B cell (primary cell): ENCODE data around the gene ANKS6. TPM values are rescaled to one million over a fixed set of nuclear protein-coding genes. Genes with fewer than 3 reads are reported as not detected.

Experiments used
- ATAC-seq: fragments of 200-7000 bp; cut with Tn5 transposase; one replicate; pipeline ENCODE4 v1.10.0; 2021; ENCODE audit warnings: low read depth, mild to moderate bottlenecking, moderate number of reproducible peaks, moderate library complexity
- CTCF ChIA-PET: fragments of 350-600 bp; sonication (Branson Sonifier 250); formaldehyde crosslinking; loops from one replicate; lab custom pipeline; 2021; ENCODE audit warnings: antibody characterized with exemption, inconsistent platforms; lab: Charles Lee
- POLR2A ChIA-PET: fragments of 350-600 bp; sonication (Branson Sonifier 250); formaldehyde crosslinking; loops from one replicate; lab custom pipeline; 2021; ENCODE audit warnings: antibody characterized with exemption; lab: Charles Lee
- DNase-seq: peaks from one replicate; pipeline ENCODE4 v3.0.0; 2013
- H2AFZ ChIP-seq: 2 replicates; pipeline ENCODE4 v1.6.1; 2012; ENCODE audit warnings: mild to moderate bottlenecking, low read depth, low read length; ENCODE audit not compliant: insufficient read depth, poor library complexity, severe bottlenecking
- H3K27ac ChIP-seq, 2 donors: 1 replicate in 1 of 2; 2 replicates in 1 of 2; pipeline ENCODE4 v1.5.1; 2012 to 2013; ENCODE audit warnings: low read length in 2 of 2, mild to moderate bottlenecking in 2 of 2, moderate library complexity in 1 of 2
- H3K27me3 ChIP-seq, 4 experiments: fragments of 200-600 bp in 1 of 4; sonication (generic) in 1 of 4; replicated peaks in 1 of 4; 1 replicate in 2 of 4; 2 replicates in 2 of 4; pipeline versions ENCODE4 v1.6.1 to v1.7.0; 2013 to 2016; ENCODE audit warnings: low read length in 3 of 4, mild to moderate bottlenecking in 2 of 4, mixed read lengths in 1 of 4, moderate library complexity in 1 of 4; ENCODE audit not compliant: insufficient read depth in 4 of 4, control insufficient read depth in 3 of 4; ENCODE audit errors: control extremely low read depth in 1 of 4
- H3K36me3 ChIP-seq, 2 experiments: replicated peaks in 1 of 2; 1 replicate in 1 of 2; 2 replicates in 1 of 2; pipeline versions ENCODE4 v1.6.1 to v1.7.1; 2013; ENCODE audit warnings: low read length in 1 of 2; ENCODE audit not compliant: insufficient read depth in 2 of 2, control insufficient read depth in 1 of 2; ENCODE audit errors: control extremely low read depth in 1 of 2, extremely low read depth in 1 of 2
- H3K4me1 ChIP-seq, 2 donors: fragments of 200-600 bp in 1 of 2; sonication (generic) in 1 of 2; 1 replicate in 1 of 2; 2 replicates in 1 of 2; pipeline versions ENCODE4 v1.5.1 to v1.6.1; 2013 to 2017; ENCODE audit warnings: low read length in 2 of 2; ENCODE audit not compliant: control insufficient read depth in 2 of 2, insufficient read depth in 2 of 2
- H3K4me2 ChIP-seq: replicated peaks from 2 replicates; pipeline ENCODE3; 2012; ENCODE audit warnings: mild to moderate bottlenecking, low read depth, low read length; ENCODE audit not compliant: poor library complexity, severe bottlenecking
- H3K4me3 ChIP-seq, 5 experiments: fragments of 200-600 bp in 1 of 5; sonication (generic) in 1 of 5; 1 replicate in 3 of 5; 2 replicates in 2 of 5; pipeline versions ENCODE4 v1.5.1 to v1.7.0; 2011 to 2016; ENCODE audit warnings: low read length in 4 of 5, mild to moderate bottlenecking in 4 of 5, low read depth in 2 of 5, control low read depth in 1 of 5, moderate library complexity in 1 of 5; ENCODE audit not compliant: insufficient read depth in 1 of 5; ENCODE audit errors: control extremely low read depth in 1 of 5, extremely low read depth in 1 of 5
- H3K79me2 ChIP-seq: fragments of 200-600 bp; sonication (generic); one replicate; pipeline ENCODE4 v1.6.0; 2016; ENCODE audit warnings: low read length; ENCODE audit not compliant: control insufficient read depth, insufficient read depth
- H3K9ac ChIP-seq: fragments of 200-600 bp; sonication (generic); 2 replicates; pipeline ENCODE4 v1.6.1; 2017; ENCODE audit warnings: mild to moderate bottlenecking, low read length, moderate library complexity
- H3K9me3 ChIP-seq, 3 donors: one replicate each; pipeline versions ENCODE4 v1.6.1 to v1.7.1; 2013; ENCODE audit warnings: low read length in 2 of 3; ENCODE audit not compliant: control insufficient read depth in 2 of 3, insufficient read depth in 1 of 3; ENCODE audit errors: control extremely low read depth in 1 of 3
- H4K20me1 ChIP-seq: 2 replicates; pipeline ENCODE4 v1.6.0; 2012; ENCODE audit warnings: mild to moderate bottlenecking, low read length; ENCODE audit not compliant: insufficient read depth, control insufficient read depth, poor library complexity, severe bottlenecking
- H3K27ac Mint-ChIP-seq: one replicate; pipeline ENCODE4 v1.8.0; 2021; ENCODE audit warnings: mixed read lengths
- H3K27me3 Mint-ChIP-seq: one replicate; pipeline ENCODE4 v1.8.0; 2021; ENCODE audit warnings: mixed read lengths
- H3K4me1 Mint-ChIP-seq: one replicate; pipeline ENCODE4 v1.8.0; 2021; ENCODE audit warnings: mixed read lengths
- H3K4me3 Mint-ChIP-seq: one replicate; pipeline ENCODE4 v1.8.0; 2021; ENCODE audit warnings: mixed read lengths
- H3K9me3 Mint-ChIP-seq: one replicate; pipeline ENCODE4 v1.8.0; 2022; ENCODE audit warnings: mixed read lengths; ENCODE audit not compliant: insufficient read depth
- CTCF ChIP-seq: fragments of 200-600 bp; IDR thresholded peaks from one replicate; pipeline ENCODE4 v1.8.0; 2022; ENCODE audit warnings: antibody characterized with exemption, mild to moderate bottlenecking
- EZH2 ChIP-seq: IDR thresholded peaks from 2 replicates; pipeline ENCODE4 v1.6.1; 2012; ENCODE audit warnings: borderline replicate concordance, low read depth, mild to moderate bottlenecking, moderate library complexity, low read length; ENCODE audit not compliant: insufficient read depth, poor library complexity, severe bottlenecking
- WGBS: methylation state at CpG from one replicate; pipeline ENCODE4 v1.1.5; 2013; ENCODE audit warnings: missing lambda C conversion rate; ENCODE audit not compliant: insufficient coverage; 5-methylcytosine and 5-hydroxymethylcytosine counted together
- intact Hi-C: fragments of 100-400 bp; cut with micrococcal nuclease; formaldehyde crosslinking; loops from one replicate; pipeline ENCODE4 v1.10.0; 2022
- polyA plus RNA-seq: library from polyadenylated mRNA; depleted of rRNA; stranded (reverse); fragments of >200 nt; gene quantifications from 2 replicates; pipeline ENCODE4 v1.2.3, GENCODE V29; 2012
- total RNA-seq, 2 donors: library from RNA; stranded (reverse); fragments of 120-200 nt in 1 of 2; gene quantifications; 1 replicate in 1 of 2; 2 replicates in 1 of 2; pipeline versions ENCODE4 v1.2.3 to v1.2.4, GENCODE V29; 2013 to 2022

ANKS6 gene
- total and polyA plus RNA-seq, 2 donors (not counting 1 experiment from before 2014, with no cell fraction given): 11.4 to 16.1 TPM

- POLR2A ChIA-PET: no interaction called here
- intact Hi-C loops: no loop called here
- no peaks in the 10 kb centered on the region for H3K79me2 ChIP-seq
Measured at GRCh38 chr9:98755006-98755618, 41.2 kb downstream of the ANKS6 start.

GRCh38 chr9:98751210-98751609 is 45.1 kb downstream of the ANKS6 start:
- Mint-ChIP-seq H3K4me1 (no peaks in the 10 kb centered on the region), H3K4me3 (no peak overlapping the region), H3K27ac (no peak overlapping the region), H3K27me3 (no peaks in the 10 kb centered on the region), H3K9me3 (no peaks in the 10 kb centered on the region)
- no peaks in the 10 kb centered on the region for H3K79me2 ChIP-seq
- intact Hi-C loops: no loop called here
- POLR2A ChIA-PET: no interaction called here
- WGBS: 92% methylated on average over 1 of the region's 2 CpGs
- H2AFZ ChIP-seq: no peak overlapping the region
- H3K27me3 ChIP-seq: no peaks in the 10 kb centered on the region
- peaks cover 0 to 19% of the 10 kb centered on the region in 2 experiments for H3K36me3 ChIP-seq
- H4K20me1 ChIP-seq: no peaks in the 10 kb centered on the region
- no peak for TF ChIP-seq CTCF
- TF ChIP-seq EZH2: no peak
- no peaks in the 10 kb centered on the region for H3K4me1 ChIP-seq
- ATAC-seq (no peak), DNase-seq (no peak)
- CTCF ChIA-PET: no interaction called here
- H3K4me2 ChIP-seq: no peak overlapping the region
- H3K27ac ChIP-seq: no peak overlapping the region
- no peaks in the 10 kb centered on the region for H3K9me3 ChIP-seq
- no peak overlapping the region for H3K9ac ChIP-seq
- no peak overlapping the region for H3K4me3 ChIP-seq

More at GRCh38 chr9:98755006-98755618, 41.2 kb downstream of the ANKS6 start:
- Mint-ChIP-seq H3K27me3 (no peaks in the 10 kb centered on the region), H3K4me3 (no peak overlapping the region), H3K4me1 (no peaks in the 10 kb centered on the region), H3K27ac (no peak overlapping the region), H3K9me3 (peaks cover 8% of the 10 kb centered on the region)
- no peaks in the 10 kb centered on the region for H4K20me1 ChIP-seq
- no peak overlapping the region for H3K9ac ChIP-seq
- no peak overlapping the region for H3K27ac ChIP-seq
- H2AFZ ChIP-seq: no peak overlapping the region
- H3K36me3 ChIP-seq: peaks cover 0 to 16% of the 10 kb centered on the region in 2 experiments
- no peaks in the 10 kb centered on the region for H3K27me3 ChIP-seq
- 94% methylated on average over 5 of the region's 6 CpGs for WGBS
- H3K4me1 ChIP-seq: no peaks in the 10 kb centered on the region
- H3K9me3 ChIP-seq: no peaks in the 10 kb centered on the region
- DNase-seq (no peak), ATAC-seq (no peak)
- H3K4me2 ChIP-seq: no peak overlapping the region
- H3K4me3 ChIP-seq: no peak overlapping the region
- TF ChIP-seq CTCF (no peak), EZH2 (no peak)
- CTCF ChIA-PET: no interaction called here
